Neural cell (in vitro differentiated cells): Measurements from ENCODE around the gene MRPL32. TPM values are rescaled to one million over a fixed set of nuclear protein-coding genes. Genes with fewer than 3 reads are reported as not detected.
A peak's percentile ranks its signal among the peaks of the same experiment; 100 is the strongest.

Experiments used
- H2AFZ ChIP-seq: fragments of 200-600, 300-800 bp; sonication (generic), shearing (Covaris generic); 2 replicates; pipeline ENCODE4 v1.6.0; 2014; ENCODE audit warnings: low read depth, mild to moderate bottlenecking, antibody characterized with exemption, low read length, moderate library complexity
- H3F3A ChIP-seq: fragments of 200-600 bp; shearing (Covaris generic); 2 replicates; pipeline ENCODE4 v1.6.1; 2016; ENCODE audit warnings: mild to moderate bottlenecking, moderate library complexity, mixed read lengths, antibody characterized with exemption, low read length; ENCODE audit not compliant: insufficient read depth, poor library complexity, severe bottlenecking
- H3K27ac ChIP-seq: fragments of 200-600, 300-800 bp; sonication (generic), shearing (Covaris generic); 2 replicates; pipeline ENCODE4 v1.5.1; 2014; ENCODE audit warnings: mild to moderate bottlenecking, low read length, moderate library complexity
- H3K27me3 ChIP-seq: fragments of 300-800, 200-600 bp; sonication (generic), shearing (Covaris generic); 2 replicates; pipeline ENCODE4 v1.6.0; 2014; ENCODE audit warnings: mild to moderate bottlenecking, low read depth, low read length, moderate library complexity; ENCODE audit not compliant: insufficient read depth
- H3K36me3 ChIP-seq: fragments of 300-800, 200-600 bp; sonication (generic), shearing (Covaris generic); 2 replicates; pipeline ENCODE4 v1.5.1; 2014; ENCODE audit warnings: mild to moderate bottlenecking, antibody characterized with exemption, low read length, moderate library complexity; ENCODE audit not compliant: insufficient read depth
- H3K4me2 ChIP-seq: fragments of 300-800, 200-600 bp; sonication (generic), shearing (Covaris generic); 2 replicates; pipeline ENCODE4 v1.6.0; 2014; ENCODE audit warnings: mild to moderate bottlenecking, low read length
- H3K4me3 ChIP-seq: fragments of 300-800, 200-600 bp; sonication (generic), shearing (Covaris generic); 2 replicates; pipeline ENCODE4 v1.5.1; 2014; ENCODE audit warnings: mild to moderate bottlenecking, low read length, moderate library complexity
- H3K79me2 ChIP-seq: fragments of 200-600 bp; shearing (Covaris generic); replicated peaks from 2 replicates; pipeline ENCODE4 v1.6.0; 2014; ENCODE audit warnings: mild to moderate bottlenecking, low read length, moderate library complexity; ENCODE audit not compliant: insufficient read depth
- H3K9ac ChIP-seq: fragments of 300-800, 200-600 bp; sonication (generic), shearing (Covaris generic); 2 replicates; pipeline ENCODE4 v1.6.1; 2016; ENCODE audit warnings: mild to moderate bottlenecking, low read length, mixed read lengths
- H3K9me2 ChIP-seq: fragments of 200-600 bp; shearing (Covaris generic); 2 replicates; pipeline ENCODE4 v1.6.1; 2016; ENCODE audit warnings: mild to moderate bottlenecking, low read length, mixed read lengths; ENCODE audit not compliant: insufficient read depth
- H3K9me3 ChIP-seq: fragments of 200-600, 300-800 bp; sonication (generic), shearing (Covaris generic); 2 replicates; pipeline ENCODE4 v1.6.1; 2016; ENCODE audit warnings: mild to moderate bottlenecking, mixed run types, low read length, moderate library complexity, mixed read lengths
- H4K20me1 ChIP-seq: fragments of 200-600 bp; shearing (Covaris generic); 2 replicates; pipeline ENCODE4 v1.6.1; 2016; ENCODE audit warnings: mild to moderate bottlenecking, mixed run types; ENCODE audit not compliant: insufficient read depth
- EP300 ChIP-seq: fragments of 450-650 bp; conservative IDR thresholded peaks from 2 replicates; pipeline ENCODE4 v1.6.1; 2014; ENCODE audit warnings: antibody characterized with exemption, mild to moderate bottlenecking, moderate library complexity; ENCODE audit not compliant: poor library complexity, severe bottlenecking
- EZH2 ChIP-seq: fragments of 200-600, 300-800 bp; shearing (Covaris generic), sonication (generic); IDR thresholded peaks from 2 replicates; pipeline ENCODE4 v1.6.1; 2014; ENCODE audit warnings: antibody characterized with exemption, low read length, borderline replicate concordance, mild to moderate bottlenecking; ENCODE audit not compliant: insufficient read depth, poor library complexity, severe bottlenecking
- MXI1 ChIP-seq: fragments of 450-650 bp; conservative IDR thresholded peaks from 2 replicates; pipeline ENCODE4 v1.6.1; 2014; ENCODE audit warnings: antibody characterized with exemption, mild to moderate bottlenecking; ENCODE audit not compliant: poor library complexity, severe bottlenecking
- POLR2AphosphoS5 ChIP-seq: IDR thresholded peaks from 2 replicates; pipeline ENCODE4 v1.6.1; 2012
- RAD21 ChIP-seq: fragments of 450-650 bp; conservative IDR thresholded peaks from 2 replicates; pipeline ENCODE4 v1.6.1; 2014; ENCODE audit warnings: antibody characterized with exemption, mild to moderate bottlenecking, moderate library complexity
- SMC3 ChIP-seq: fragments of 450-650 bp; conservative IDR thresholded peaks from 2 replicates; pipeline ENCODE4 v1.6.1; 2014; ENCODE audit warnings: antibody characterized with exemption, mild to moderate bottlenecking, moderate library complexity; ENCODE audit not compliant: poor library complexity
- TAF1 ChIP-seq: IDR thresholded peaks from 2 replicates; pipeline ENCODE4 v1.6.1; 2012; ENCODE audit warnings: low read depth
- polyA plus RNA-seq: library from polyadenylated mRNA; depleted of rRNA; stranded (reverse); fragments of >200 nt; gene quantifications from 2 replicates; pipeline ENCODE4 v1.2.3, GENCODE V29; 2014
- TF ChIP-seq, protein P1 (sequence below): fragments of 450-650 bp; IDR thresholded peaks from 2 replicates; pipeline ENCODE4 v1.5.1; 2014; ENCODE audit warnings: antibody characterized with exemption, mild to moderate bottlenecking, moderate library complexity; ENCODE audit not compliant: poor library complexity, severe bottlenecking
- TF ChIP-seq, protein P2 (sequence below): IDR thresholded peaks from 2 replicates; pipeline ENCODE4 v1.6.1; 2012; ENCODE audit warnings: borderline replicate concordance

Gene MRPL32
- polyA plus RNA-seq, 1 donor from 2014 or later, result 193 TPM

DNA sequence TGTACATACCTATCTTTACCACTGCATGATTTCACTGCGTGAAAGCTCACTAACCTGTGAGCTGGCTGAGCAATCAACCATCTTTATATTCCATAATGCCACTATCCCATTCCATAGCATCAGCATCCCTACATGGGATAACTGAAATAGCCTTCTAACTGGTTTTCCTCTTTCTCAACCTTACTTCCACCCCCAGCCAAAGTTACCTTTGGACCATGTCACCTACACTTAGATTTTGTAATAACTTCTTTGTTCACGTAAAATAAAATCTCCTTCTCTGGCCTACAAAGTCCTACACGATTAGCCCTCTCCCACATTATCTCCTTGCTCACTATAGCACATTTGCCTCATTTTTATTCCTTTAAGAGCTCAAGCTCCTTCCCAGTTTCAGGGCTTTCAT lies 2.7 kb upstream of the MRPL32 start:
- Histone ChIP-seq H3F3A (no peaks in the 10 kb centered on the region), H3K27ac (no peak overlapping the region), H3K27me3 (no peaks in the 10 kb centered on the region), H3K79me2 (peaks cover 61% of the 10 kb centered on the region), H3K4me2 (no peak overlapping the region), H3K9me3 (no peaks in the 10 kb centered on the region), H3K4me3 (peak overlapping the region; percentile 78), H3K9ac (no peak overlapping the region), H4K20me1 (no peaks in the 10 kb centered on the region), H2AFZ (no peak overlapping the region), H3K9me2 (no peaks in the 10 kb centered on the region), H3K36me3 (no peaks in the 10 kb centered on the region)
- TF ChIP-seq, protein P1, sequence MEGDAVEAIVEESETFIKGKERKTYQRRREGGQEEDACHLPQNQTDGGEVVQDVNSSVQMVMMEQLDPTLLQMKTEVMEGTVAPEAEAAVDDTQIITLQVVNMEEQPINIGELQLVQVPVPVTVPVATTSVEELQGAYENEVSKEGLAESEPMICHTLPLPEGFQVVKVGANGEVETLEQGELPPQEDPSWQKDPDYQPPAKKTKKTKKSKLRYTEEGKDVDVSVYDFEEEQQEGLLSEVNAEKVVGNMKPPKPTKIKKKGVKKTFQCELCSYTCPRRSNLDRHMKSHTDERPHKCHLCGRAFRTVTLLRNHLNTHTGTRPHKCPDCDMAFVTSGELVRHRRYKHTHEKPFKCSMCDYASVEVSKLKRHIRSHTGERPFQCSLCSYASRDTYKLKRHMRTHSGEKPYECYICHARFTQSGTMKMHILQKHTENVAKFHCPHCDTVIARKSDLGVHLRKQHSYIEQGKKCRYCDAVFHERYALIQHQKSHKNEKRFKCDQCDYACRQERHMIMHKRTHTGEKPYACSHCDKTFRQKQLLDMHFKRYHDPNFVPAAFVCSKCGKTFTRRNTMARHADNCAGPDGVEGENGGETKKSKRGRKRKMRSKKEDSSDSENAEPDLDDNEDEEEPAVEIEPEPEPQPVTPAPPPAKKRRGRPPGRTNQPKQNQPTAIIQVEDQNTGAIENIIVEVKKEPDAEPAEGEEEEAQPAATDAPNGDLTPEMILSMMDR, result no peak
- no peak for TF ChIP-seq TAF1
- TF ChIP-seq EZH2, result no peak
- no peak for TF ChIP-seq SMC3
- no peak for TF ChIP-seq EP300

DNA sequence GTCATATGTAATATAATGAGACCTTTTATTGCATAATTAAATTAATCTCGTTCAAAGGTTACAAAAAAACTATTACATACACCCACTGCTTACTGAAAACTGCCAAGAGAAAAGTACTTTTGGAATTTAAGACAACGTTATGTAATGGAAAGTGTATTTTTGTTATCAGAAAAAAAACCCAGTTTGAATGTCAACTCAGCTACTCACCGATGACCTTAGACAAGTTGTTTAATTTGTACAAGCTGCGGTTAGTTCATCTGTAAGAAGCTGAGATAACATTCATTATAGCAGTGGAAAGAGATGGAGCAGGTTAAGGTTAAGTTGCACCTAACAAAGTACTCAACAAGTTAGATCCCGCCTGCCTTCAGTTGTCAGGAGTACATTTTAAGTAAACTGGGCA lies 1.3 kb upstream of the MRPL32 start:
- peaks cover 72% of the 10 kb centered on the region for H3K79me2 ChIP-seq
- H3K4me3 ChIP-seq, result peak overlapping the region; percentile 78
- no peak overlapping the region for H2AFZ ChIP-seq
- H3K4me2 ChIP-seq, result peak overlapping the region; percentile 65
- TF ChIP-seq EP300, result no peak
- TF ChIP-seq, protein P1, result no peak
- no peak for TF ChIP-seq POLR2AphosphoS5
- TF ChIP-seq, protein P2, sequence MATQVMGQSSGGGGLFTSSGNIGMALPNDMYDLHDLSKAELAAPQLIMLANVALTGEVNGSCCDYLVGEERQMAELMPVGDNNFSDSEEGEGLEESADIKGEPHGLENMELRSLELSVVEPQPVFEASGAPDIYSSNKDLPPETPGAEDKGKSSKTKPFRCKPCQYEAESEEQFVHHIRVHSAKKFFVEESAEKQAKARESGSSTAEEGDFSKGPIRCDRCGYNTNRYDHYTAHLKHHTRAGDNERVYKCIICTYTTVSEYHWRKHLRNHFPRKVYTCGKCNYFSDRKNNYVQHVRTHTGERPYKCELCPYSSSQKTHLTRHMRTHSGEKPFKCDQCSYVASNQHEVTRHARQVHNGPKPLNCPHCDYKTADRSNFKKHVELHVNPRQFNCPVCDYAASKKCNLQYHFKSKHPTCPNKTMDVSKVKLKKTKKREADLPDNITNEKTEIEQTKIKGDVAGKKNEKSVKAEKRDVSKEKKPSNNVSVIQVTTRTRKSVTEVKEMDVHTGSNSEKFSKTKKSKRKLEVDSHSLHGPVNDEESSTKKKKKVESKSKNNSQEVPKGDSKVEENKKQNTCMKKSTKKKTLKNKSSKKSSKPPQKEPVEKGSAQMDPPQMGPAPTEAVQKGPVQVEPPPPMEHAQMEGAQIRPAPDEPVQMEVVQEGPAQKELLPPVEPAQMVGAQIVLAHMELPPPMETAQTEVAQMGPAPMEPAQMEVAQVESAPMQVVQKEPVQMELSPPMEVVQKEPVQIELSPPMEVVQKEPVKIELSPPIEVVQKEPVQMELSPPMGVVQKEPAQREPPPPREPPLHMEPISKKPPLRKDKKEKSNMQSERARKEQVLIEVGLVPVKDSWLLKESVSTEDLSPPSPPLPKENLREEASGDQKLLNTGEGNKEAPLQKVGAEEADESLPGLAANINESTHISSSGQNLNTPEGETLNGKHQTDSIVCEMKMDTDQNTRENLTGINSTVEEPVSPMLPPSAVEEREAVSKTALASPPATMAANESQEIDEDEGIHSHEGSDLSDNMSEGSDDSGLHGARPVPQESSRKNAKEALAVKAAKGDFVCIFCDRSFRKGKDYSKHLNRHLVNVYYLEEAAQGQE, result no peak
- TF ChIP-seq TAF1, result no peak
- TF ChIP-seq SMC3, result no peak
- no peak for TF ChIP-seq EZH2
- TF ChIP-seq RAD21, result no peak
- TF ChIP-seq MXI1, result no peak
- peak overlapping the region; percentile 81 for H3K9ac ChIP-seq
- H3K27ac ChIP-seq, result no peak overlapping the region
- H3K36me3 ChIP-seq, result peaks cover 2% of the 10 kb centered on the region
- H4K20me1 ChIP-seq, result no peaks in the 10 kb centered on the region
- H3K27me3 ChIP-seq, result no peaks in the 10 kb centered on the region
- H3F3A ChIP-seq, result no peaks in the 10 kb centered on the region
- no peaks in the 10 kb centered on the region for H3K9me3 ChIP-seq
- no peaks in the 10 kb centered on the region for H3K9me2 ChIP-seq
